Muscle layer of duodenum (tissue), 2 donors: Measurements from ENCODE around the gene TRIO.

Experiments
- H3K27ac ChIP-seq: one replicate; pipeline ENCODE4 v1.7.0; 2013; ENCODE audit warnings: mild to moderate bottlenecking, low read length
- H3K27me3 ChIP-seq: one replicate; pipeline ENCODE4 v1.7.0; 2013; ENCODE audit warnings: low read depth, mild to moderate bottlenecking, control low read depth, low read length
- H3K36me3 ChIP-seq, 2 donors: one replicate each; pipeline ENCODE4 v1.7.0; 2013; ENCODE audit warnings: low read length in 2 of 2, control low read depth in 1 of 2, mild to moderate bottlenecking in 1 of 2; ENCODE audit not compliant: insufficient read depth in 2 of 2, control insufficient read depth in 1 of 2
- H3K4me1 ChIP-seq, 2 donors: one replicate each; pipeline ENCODE4 v1.7.0; 2013; ENCODE audit warnings: low read length in 2 of 2, mild to moderate bottlenecking in 2 of 2, control low read depth in 1 of 2, moderate library complexity in 1 of 2; ENCODE audit not compliant: insufficient read depth in 2 of 2, control insufficient read depth in 1 of 2
- H3K4me3 ChIP-seq, 2 donors: one replicate each; pipeline ENCODE4 v1.7.0; 2013; ENCODE audit warnings: low read length in 2 of 2, low read depth in 1 of 2, mild to moderate bottlenecking in 1 of 2
- H3K9me3 ChIP-seq, 2 donors: one replicate each; pipeline ENCODE4 v1.7.0; 2013; ENCODE audit warnings: low read length in 2 of 2, control low read depth in 1 of 2, mild to moderate bottlenecking in 1 of 2; ENCODE audit not compliant: control insufficient read depth in 1 of 2
- donor health status: healthy.

Gene TRIO

GRCh38 chr5:14223372-14223771, 80.2 kb downstream of the TRIO start:
- Histone ChIP-seq H3K4me3 (no peak overlapping the region), H3K27me3 (no peaks in the 10 kb centered on the region), H3K9me3 (no peaks in the 10 kb centered on the region), H3K36me3 (no peaks in the 10 kb centered on the region), H3K27ac (no peak overlapping the region), H3K4me1 (peaks cover 13 to 30% of the 10 kb centered on the region in 2 donors)

- H3K4me3 ChIP-seq, result no peak overlapping the region
- H3K9me3 ChIP-seq, result no peaks in the 10 kb centered on the region
- H3K36me3 ChIP-seq, result no peaks in the 10 kb centered on the region
- H3K4me1 ChIP-seq, result peaks cover 0 to 10% of the 10 kb centered on the region in 2 donors
- no peak overlapping the region for H3K27ac ChIP-seq
- H3K27me3 ChIP-seq, result no peaks in the 10 kb centered on the region
Measured at GRCh38 chr5:14225173-14225834, 82.2 kb downstream of the TRIO start.

GRCh38 chr5:14226149-14226548, 83.0 kb downstream of the TRIO start:
- Histone ChIP-seq H3K36me3 (no peaks in the 10 kb centered on the region), H3K9me3 (no peaks in the 10 kb centered on the region), H3K27ac (no peak overlapping the region), H3K27me3 (no peaks in the 10 kb centered on the region), H3K4me1 (peaks cover 0 to 2% of the 10 kb centered on the region in 2 donors), H3K4me3 (no peak overlapping the region)

DNA sequence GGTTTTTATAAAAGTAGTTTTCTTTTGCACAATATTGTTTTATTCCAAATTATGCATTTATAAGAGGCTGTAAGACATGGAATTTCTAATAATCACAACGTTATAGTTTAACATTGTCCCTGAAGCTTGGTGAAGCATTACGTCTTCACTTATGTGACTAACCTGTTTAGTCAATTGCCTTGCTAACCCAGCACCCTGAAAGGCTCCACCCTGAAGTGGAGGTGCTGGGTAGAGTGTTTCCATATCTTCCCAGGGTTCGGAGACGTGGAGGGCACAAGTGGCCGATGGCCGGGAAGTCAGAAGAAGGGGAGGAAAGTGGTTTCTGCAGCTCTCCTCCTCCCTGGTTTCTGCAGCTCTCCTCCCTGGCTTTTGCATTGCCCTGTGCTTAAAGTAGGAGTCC, 83.4 kb downstream of the TRIO start:
- Histone ChIP-seq H3K27me3 (no peaks in the 10 kb centered on the region), H3K4me1 (no peaks in the 10 kb centered on the region), H3K9me3 (no peaks in the 10 kb centered on the region), H3K27ac (no peak overlapping the region), H3K4me3 (no peak overlapping the region), H3K36me3 (no peaks in the 10 kb centered on the region)

- Histone ChIP-seq H3K9me3 (no peaks in the 10 kb centered on the region), H3K36me3 (no peaks in the 10 kb centered on the region), H3K27me3 (no peaks in the 10 kb centered on the region), H3K27ac (no peak overlapping the region), H3K4me3 (no peak overlapping the region), H3K4me1 (no peaks in the 10 kb centered on the region)
Measured at GRCh38 chr5:14226992-14227391, 83.8 kb downstream of the TRIO start.

GRCh38 chr5:14227513-14227912, 84.4 kb downstream of the TRIO start:
- Histone ChIP-seq H3K9me3 (no peaks in the 10 kb centered on the region), H3K4me1 (no peaks in the 10 kb centered on the region), H3K27ac (no peak overlapping the region)

GRCh38 chr5:14228219-14228618, 85.1 kb downstream of the TRIO start:
- Histone ChIP-seq H3K4me1 (no peaks in the 10 kb centered on the region), H3K27me3 (no peaks in the 10 kb centered on the region), H3K4me3 (no peak overlapping the region), H3K27ac (no peak overlapping the region), H3K36me3 (no peaks in the 10 kb centered on the region), H3K9me3 (no peaks in the 10 kb centered on the region)

More at GRCh38 chr5:14227513-14227912, 84.4 kb downstream of the TRIO start:
- no peaks in the 10 kb centered on the region for H3K36me3 ChIP-seq
- no peaks in the 10 kb centered on the region for H3K27me3 ChIP-seq
- H3K4me3 ChIP-seq, result no peak overlapping the region

DNA sequence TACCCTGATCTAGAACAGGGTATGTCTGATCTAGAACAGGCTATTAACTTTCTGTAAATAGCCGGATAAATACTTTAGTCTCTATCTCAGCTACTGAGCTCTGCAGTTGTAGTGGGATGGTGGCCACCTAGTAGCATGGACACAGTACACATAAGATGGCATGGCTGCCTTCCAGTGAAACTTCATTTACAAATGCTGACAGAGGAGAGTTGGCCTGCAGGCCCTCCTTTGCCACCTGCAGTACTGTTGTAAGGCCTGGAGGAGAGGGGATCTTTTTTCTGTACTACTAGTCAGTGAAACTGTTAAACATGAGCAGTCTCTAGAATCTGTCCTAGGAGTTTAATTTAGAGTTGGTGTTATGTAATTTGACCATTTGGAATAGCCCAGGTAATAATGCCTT, 86.0 kb downstream of the TRIO start:
- Histone ChIP-seq H3K4me1 (no peaks in the 10 kb centered on the region), H3K27ac (no peak overlapping the region), H3K4me3 (no peak overlapping the region), H3K9me3 (no peaks in the 10 kb centered on the region), H3K36me3 (no peaks in the 10 kb centered on the region), H3K27me3 (no peaks in the 10 kb centered on the region)

GRCh38 chr5:14229734-14230133, 86.6 kb downstream of the TRIO start:
- no peaks in the 10 kb centered on the region for H3K27me3 ChIP-seq
- no peaks in the 10 kb centered on the region for H3K36me3 ChIP-seq
- no peaks in the 10 kb centered on the region for H3K4me1 ChIP-seq
- no peak overlapping the region for H3K4me3 ChIP-seq
- H3K9me3 ChIP-seq, result no peaks in the 10 kb centered on the region
- no peak overlapping the region for H3K27ac ChIP-seq

DNA sequence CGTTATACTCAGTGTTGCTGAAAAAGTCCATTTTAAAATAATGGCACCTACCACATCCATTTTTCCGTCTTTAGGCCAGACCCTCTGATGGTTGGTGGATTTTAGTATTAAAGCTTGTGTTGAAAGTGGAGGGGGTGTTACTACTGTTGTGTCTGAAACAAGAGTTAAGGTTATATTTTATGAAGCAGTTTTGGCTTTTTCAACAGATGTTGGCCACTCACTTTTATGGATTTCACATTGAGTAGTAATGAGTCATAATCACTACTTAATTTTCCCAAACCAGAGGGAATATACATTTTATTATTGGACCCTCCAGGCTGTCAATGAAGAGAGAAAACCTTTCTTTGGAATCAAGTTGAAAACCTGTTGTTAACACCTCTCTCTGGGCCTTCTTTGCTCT, 88.0 kb downstream of the TRIO start:
- Histone ChIP-seq H3K27me3 (no peaks in the 10 kb centered on the region), H3K4me1 (no peaks in the 10 kb centered on the region), H3K9me3 (no peaks in the 10 kb centered on the region), H3K36me3 (no peaks in the 10 kb centered on the region), H3K27ac (no peak overlapping the region), H3K4me3 (no peak overlapping the region)

DNA sequence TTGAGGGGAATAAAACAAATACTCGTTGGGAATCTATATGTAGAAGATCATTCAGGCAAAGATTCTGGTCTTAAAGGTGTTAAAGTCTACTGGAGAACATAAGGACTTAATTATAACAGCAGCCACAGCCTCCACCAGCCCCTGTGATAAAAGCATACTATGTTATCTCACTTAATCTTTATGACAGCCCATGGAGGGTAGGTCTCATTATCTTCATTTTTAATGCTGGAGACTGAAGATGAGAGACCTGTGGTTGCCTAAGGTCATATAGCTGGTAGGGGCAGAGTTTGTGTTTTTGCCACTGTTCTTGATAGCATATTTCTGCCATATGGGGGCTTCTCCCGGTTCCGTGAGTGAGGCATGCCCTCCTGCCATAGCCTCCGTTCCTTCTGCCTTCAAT, 88.7 kb downstream of the TRIO start:
- Histone ChIP-seq H3K4me1 (no peaks in the 10 kb centered on the region), H3K27me3 (no peaks in the 10 kb centered on the region), H3K36me3 (no peaks in the 10 kb centered on the region), H3K9me3 (no peaks in the 10 kb centered on the region), H3K4me3 (no peak overlapping the region), H3K27ac (no peak overlapping the region)

- H3K4me1 ChIP-seq, result peaks cover under 1 to 20% of the 10 kb centered on the region in 2 donors
Measured at GRCh38 chr5:14234204-14234603, 91.1 kb downstream of the TRIO start.

More at GRCh38 chr5:14234204-14234603, 91.1 kb downstream of the TRIO start:
- Histone ChIP-seq H3K9me3 (no peaks in the 10 kb centered on the region), H3K4me3 (no peak overlapping the region), H3K27ac (no peak overlapping the region), H3K27me3 (no peaks in the 10 kb centered on the region), H3K36me3 (no peaks in the 10 kb centered on the region)
